ENCODE measurements around the gene ATG4A. TPM values are rescaled to one million over a fixed set of nuclear protein-coding genes. Genes with fewer than 3 reads are reported as not detected.
A peak's percentile ranks its signal among the peaks of the same experiment; 100 is the strongest.

Gene ATG4A
- total and polyA plus RNA-seq, 9 of the 15 experiments (the other 6 are each of a cell fraction or from before 2014, with no cell fraction given): 7.3 to 24.5 (median 16.6) TPM

DNA sequence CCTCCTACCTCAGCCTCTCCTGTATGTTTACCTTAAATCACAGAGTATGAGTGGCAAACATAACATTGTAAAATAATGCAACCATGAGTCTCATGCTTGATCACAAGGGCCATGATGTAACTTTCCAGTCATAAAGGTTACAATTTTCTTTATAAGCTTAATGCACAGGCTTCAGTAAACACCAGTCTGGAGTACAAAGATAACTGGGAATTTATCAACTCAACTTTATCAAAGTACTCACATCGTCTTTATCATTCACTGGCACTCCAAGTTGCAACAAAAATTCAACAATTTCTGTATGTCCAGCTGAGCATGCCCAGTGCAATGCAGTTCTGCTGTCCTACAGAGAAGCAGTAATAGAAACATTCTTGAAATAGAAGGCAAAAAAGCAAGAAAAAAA, 3.1 kb upstream of the ATG4A start (continued):
- TF ChIP-seq ZNF76 (CRISPR knock-in tag; IDR thresholded peaks at IDR 0.05; ENCODE audit: borderline replicate concordance) (no peak), MYNN (IDR thresholded peaks at IDR 0.05) (no peak), MYNN (CRISPR knock-in tag; IDR thresholded peaks at IDR 0.05) (no peak), STAT6 (CRISPR knock-in tag; IDR thresholded peaks at IDR 0.05) (no peak), HMGXB4 (CRISPR knock-in tag; IDR thresholded peaks at IDR 0.05) (no peak), EHMT2 (IDR thresholded peaks at IDR 0.05) (no peak), TBP (optimal IDR thresholded peaks at IDR 0.05; ENCODE audit: low read depth, low read length) (no peak), ELK3 (CRISPR knock-in tag; IDR thresholded peaks at IDR 0.05) (no peak), NR1H2 (CRISPR knock-in tag; IDR thresholded peaks at IDR 0.05) (no peak), NFIX (CRISPR knock-in tag; IDR thresholded peaks at IDR 0.05; ENCODE audit: low read depth) (no peak), KAT2B (IDR thresholded peaks at IDR 0.05; ENCODE audit: low read depth, low read length) (no peak), ADNP (tag; IDR thresholded peaks at IDR 0.05) (no peak), RBM22 (IDR thresholded peaks at IDR 0.05; ENCODE audit: low read depth, low read length, poor library complexity, severe bottlenecking) (no peak), TAF9B (IDR thresholded peaks at IDR 0.05; ENCODE audit: partially characterized antibody) (no peak), THAP7 (CRISPR knock-in tag; IDR thresholded peaks at IDR 0.05) (no peak), NR3C1 (CRISPR knock-in tag; IDR thresholded peaks at IDR 0.05) (no peak), ZNF445 (CRISPR knock-in tag; IDR thresholded peaks at IDR 0.05; ENCODE audit: low read depth) (no peak), PML (IDR thresholded peaks at IDR 0.05; ENCODE audit: low read length) (peak; percentile 71)
- TF ChIP-seq, protein P1, sequence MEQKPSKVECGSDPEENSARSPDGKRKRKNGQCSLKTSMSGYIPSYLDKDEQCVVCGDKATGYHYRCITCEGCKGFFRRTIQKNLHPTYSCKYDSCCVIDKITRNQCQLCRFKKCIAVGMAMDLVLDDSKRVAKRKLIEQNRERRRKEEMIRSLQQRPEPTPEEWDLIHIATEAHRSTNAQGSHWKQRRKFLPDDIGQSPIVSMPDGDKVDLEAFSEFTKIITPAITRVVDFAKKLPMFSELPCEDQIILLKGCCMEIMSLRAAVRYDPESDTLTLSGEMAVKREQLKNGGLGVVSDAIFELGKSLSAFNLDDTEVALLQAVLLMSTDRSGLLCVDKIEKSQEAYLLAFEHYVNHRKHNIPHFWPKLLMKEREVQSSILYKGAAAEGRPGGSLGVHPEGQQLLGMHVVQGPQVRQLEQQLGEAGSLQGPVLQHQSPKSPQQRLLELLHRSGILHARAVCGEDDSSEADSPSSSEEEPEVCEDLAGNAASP (IDR thresholded peaks at IDR 0.05): no peak
- TF ChIP-seq, protein P2, sequence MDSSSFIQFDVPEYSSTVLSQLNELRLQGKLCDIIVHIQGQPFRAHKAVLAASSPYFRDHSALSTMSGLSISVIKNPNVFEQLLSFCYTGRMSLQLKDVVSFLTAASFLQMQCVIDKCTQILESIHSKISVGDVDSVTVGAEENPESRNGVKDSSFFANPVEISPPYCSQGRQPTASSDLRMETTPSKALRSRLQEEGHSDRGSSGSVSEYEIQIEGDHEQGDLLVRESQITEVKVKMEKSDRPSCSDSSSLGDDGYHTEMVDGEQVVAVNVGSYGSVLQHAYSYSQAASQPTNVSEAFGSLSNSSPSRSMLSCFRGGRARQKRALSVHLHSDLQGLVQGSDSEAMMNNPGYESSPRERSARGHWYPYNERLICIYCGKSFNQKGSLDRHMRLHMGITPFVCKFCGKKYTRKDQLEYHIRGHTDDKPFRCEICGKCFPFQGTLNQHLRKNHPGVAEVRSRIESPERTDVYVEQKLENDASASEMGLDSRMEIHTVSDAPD (CRISPR knock-in tag; IDR thresholded peaks at IDR 0.05): no peak

All from K562 (cell line).